Chondrocyte (in vitro differentiated cells): ENCODE data around the gene CNTRL. TPM values are rescaled to one million over a fixed set of nuclear protein-coding genes. Genes with fewer than 3 reads are reported as not detected.

ENCODE experiments used
- DNase-seq: peaks from one replicate; pipeline ENCODE4 v3.0.0; 2021; ENCODE audit warnings: mixed read lengths, low spot score
- H3K27ac Mint-ChIP-seq: one replicate; pipeline ENCODE4 v1.8.0; 2021; ENCODE audit warnings: mild to moderate bottlenecking, moderate library complexity, mixed read lengths; ENCODE audit not compliant: unreplicated experiment
- H3K27me3 Mint-ChIP-seq: 2 replicates; pipeline ENCODE4 v1.8.0; 2021; ENCODE audit warnings: low read depth, mixed read lengths
- H3K36me3 Mint-ChIP-seq: 2 replicates; pipeline ENCODE4 v1.8.0; 2021; ENCODE audit warnings: low read depth, mixed read lengths
- H3K4me1 Mint-ChIP-seq: 2 replicates; pipeline ENCODE4 v1.8.0; 2021; ENCODE audit warnings: low read depth, mild to moderate bottlenecking, mixed read lengths
- H3K4me3 Mint-ChIP-seq: one replicate; pipeline ENCODE4 v1.8.0; 2021; ENCODE audit warnings: mild to moderate bottlenecking, moderate library complexity, mixed read lengths; ENCODE audit not compliant: unreplicated experiment
- H3K9me3 Mint-ChIP-seq: 2 replicates; pipeline ENCODE4 v1.8.0; 2021; ENCODE audit warnings: low read depth, mixed read lengths
- CTCF ChIP-seq: fragments of 200-600 bp; sonication (generic); IDR thresholded peaks from 2 replicates; pipeline ENCODE4 v1.5.0; 2021; ENCODE audit warnings: antibody characterized with exemption, mild to moderate bottlenecking, moderate library complexity
- total RNA-seq: library from RNA; stranded (reverse); gene quantifications from 3 replicates; pipeline ENCODE4 v1.2.1, GENCODE V29; 2021

Gene CNTRL
- total RNA-seq, 1 donor from 2014 or later = 4.9 TPM

GRCh38 chr9:121221664-121222055, 146.9 kb downstream of the CNTRL start:
- H3K36me3 Mint-ChIP-seq = no peaks in the 10 kb centered on the region
- H3K27ac Mint-ChIP-seq = no peak overlapping the region
- DNase-seq = no peak
- no peaks in the 10 kb centered on the region for H3K9me3 Mint-ChIP-seq
- no peak for TF ChIP-seq CTCF
- H3K4me3 Mint-ChIP-seq = no peak overlapping the region
- H3K27me3 Mint-ChIP-seq = no peaks in the 10 kb centered on the region
- peaks cover 7% of the 10 kb centered on the region for H3K4me1 Mint-ChIP-seq

- peak; percentile 92 for TF ChIP-seq CTCF
- Mint-ChIP-seq H3K27ac (no peak overlapping the region), H3K36me3 (no peaks in the 10 kb centered on the region), H3K27me3 (no peaks in the 10 kb centered on the region), H3K4me1 (peaks cover 7% of the 10 kb centered on the region), H3K4me3 (no peak overlapping the region), H3K9me3 (no peaks in the 10 kb centered on the region)
- no peak for DNase-seq
Observed at GRCh38 chr9:121222524-121223171, 147.9 kb downstream of the CNTRL start.

GRCh38 chr9:121225240-121225639, 150.5 kb downstream of the CNTRL start:
- no peaks in the 10 kb centered on the region for H3K27me3 Mint-ChIP-seq
- no peak overlapping the region for H3K27ac Mint-ChIP-seq
- H3K4me1 Mint-ChIP-seq = peaks cover 7% of the 10 kb centered on the region
- TF ChIP-seq CTCF = no peak
- no peak overlapping the region for H3K4me3 Mint-ChIP-seq
- no peak for DNase-seq
- H3K9me3 Mint-ChIP-seq = no peaks in the 10 kb centered on the region
- H3K36me3 Mint-ChIP-seq = no peaks in the 10 kb centered on the region

- Mint-ChIP-seq H3K27ac (no peak overlapping the region), H3K4me1 (peaks cover 7% of the 10 kb centered on the region), H3K4me3 (no peak overlapping the region), H3K27me3 (no peaks in the 10 kb centered on the region), H3K36me3 (no peaks in the 10 kb centered on the region), H3K9me3 (no peaks in the 10 kb centered on the region)
- no peak for TF ChIP-seq CTCF
- no peak for DNase-seq
Observed at GRCh38 chr9:121226175-121226574, 151.4 kb downstream of the CNTRL start.

Other genes starting within 250 kb of the CNTRL start
- 48.1 to 64.2 TPM (median 54.3 TPM) in 3 replicates for gene PSMD5, start 232.0 kb upstream of the CNTRL start, total RNA-seq
- gene PHF19, start 197.8 kb upstream of the CNTRL start, total RNA-seq = 73.5 to 115 TPM (median 77.8 TPM) in 3 replicates
- gene TRAF1, start 148.2 kb upstream of the CNTRL start, total RNA-seq = 10.0 to 11.3 TPM (median 10.8 TPM) in 3 replicates
- 3.0 to 5.1 TPM (median 3.0 TPM) in 3 replicates for gene C5, start 24.7 kb upstream of the CNTRL start, total RNA-seq
- gene RAB14, start 126.9 kb downstream of the CNTRL start, total RNA-seq = 58.6 to 68.0 TPM (median 64.3 TPM) in 3 replicates
- 260 to 291 TPM (median 290 TPM) in 3 replicates for gene GSN, start 193.2 kb downstream of the CNTRL start, total RNA-seq